Posterior vena cava (tissue), 2 donors: ENCODE data around the gene F12. TPM values are rescaled to one million over a fixed set of nuclear protein-coding genes. Genes with fewer than 3 reads are reported as not detected.
A peak's percentile ranks its signal among the peaks of the same experiment; 100 is the strongest.

ENCODE experiments used
- DNase-seq: peaks from one replicate; pipeline ENCODE4 v3.0.0-alpha.2; 2020; ENCODE audit warnings: low spot score
- intact Hi-C, 2 donors: fragments of 100-400 bp; cut with DNase I; formaldehyde crosslinking; loops; one replicate each; pipeline versions ENCODE4 v1.14.1 to v1.14.2; 2022 to 2023
- total RNA-seq, 2 donors: library from RNA; stranded (reverse); fragmentation: NEBNext Ultra II Directional; extraction: Animal tissue kit (Norgen Biotek cat#: 25700); gene quantifications; one replicate each; pipeline ENCODE4 v1.2.1, GENCODE V29; 2021
- donor health status: DM: yes; HTN: yes; CAD: no.
- donor health status: DM: yes; HTN: yes; CAD: no.

F12 gene
- total RNA-seq, 2 donors from 2014 or later, result 0.38 to 0.93 TPM

DNA sequence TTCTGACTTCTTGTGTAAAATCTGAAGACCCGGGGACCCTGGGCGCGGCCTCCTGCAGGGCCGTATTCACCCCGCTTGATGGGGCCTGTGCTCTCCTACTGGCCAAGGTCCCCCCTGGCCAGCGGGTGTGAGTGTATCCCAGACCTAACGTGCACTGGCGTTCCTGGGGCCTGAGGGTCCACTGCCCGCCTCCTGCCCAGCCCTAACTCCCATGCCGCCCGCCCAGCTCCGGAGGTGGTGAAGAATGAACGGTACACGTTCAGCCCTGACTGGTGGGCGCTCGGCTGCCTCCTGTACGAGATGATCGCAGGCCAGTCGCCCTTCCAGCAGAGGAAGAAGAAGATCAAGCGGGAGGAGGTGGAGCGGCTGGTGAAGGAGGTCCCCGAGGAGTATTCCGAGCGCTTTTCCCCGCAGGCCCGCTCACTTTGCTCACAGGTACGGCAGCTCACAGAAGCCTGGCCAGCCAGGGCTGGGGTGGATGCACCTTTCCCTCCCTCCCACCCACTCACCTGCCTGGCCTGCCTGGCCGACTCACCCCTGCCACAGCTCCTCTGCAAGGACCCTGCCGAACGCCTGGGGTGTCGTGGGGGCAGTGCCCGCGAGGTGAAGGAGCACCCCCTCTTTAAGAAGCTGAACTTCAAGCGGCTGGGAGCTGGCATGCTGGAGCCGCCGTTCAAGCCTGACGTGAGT is 26.6 kb upstream of the F12 start:
- DNase-seq, result peak; percentile 76
- intact Hi-C loops, result no loop called here

DNA sequence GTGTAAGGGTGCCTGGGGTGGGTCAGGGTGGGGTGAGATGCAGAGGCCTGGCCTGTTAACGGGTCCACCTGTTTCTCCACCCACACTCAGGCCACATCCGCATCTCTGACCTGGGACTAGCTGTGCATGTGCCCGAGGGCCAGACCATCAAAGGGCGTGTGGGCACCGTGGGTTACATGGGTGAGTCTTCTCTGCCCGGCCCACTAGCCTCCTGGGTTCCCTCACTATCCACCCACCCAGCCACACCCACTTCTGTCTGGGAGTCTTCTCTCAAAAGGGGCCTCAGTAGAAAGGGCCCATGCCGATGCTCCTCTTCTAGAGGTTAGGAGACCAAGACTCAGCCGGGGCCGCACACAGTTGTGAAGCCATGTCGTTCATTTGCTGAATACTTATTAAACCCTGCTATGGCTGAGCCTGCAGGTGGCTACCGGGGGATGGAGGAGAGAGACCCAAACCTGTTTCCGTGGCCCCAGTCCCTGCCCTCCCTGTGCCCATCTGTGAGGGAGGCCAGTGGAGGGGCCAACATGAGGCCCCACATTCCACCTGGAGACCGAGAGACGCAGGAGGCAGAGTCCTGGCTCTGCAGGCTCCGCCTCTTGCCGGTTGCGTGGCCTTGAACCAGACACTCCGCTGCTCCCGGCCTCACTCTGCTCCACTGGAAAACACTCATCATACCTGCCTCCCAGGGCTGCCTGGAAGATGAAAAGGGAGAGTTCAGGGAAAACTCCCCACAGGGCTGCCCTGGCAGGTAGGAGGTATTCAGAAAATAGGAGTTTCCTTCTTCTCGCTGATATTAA is 25.8 kb upstream of the F12 start:
- no peak for DNase-seq
- intact Hi-C loops, result no loop called here

DNA sequence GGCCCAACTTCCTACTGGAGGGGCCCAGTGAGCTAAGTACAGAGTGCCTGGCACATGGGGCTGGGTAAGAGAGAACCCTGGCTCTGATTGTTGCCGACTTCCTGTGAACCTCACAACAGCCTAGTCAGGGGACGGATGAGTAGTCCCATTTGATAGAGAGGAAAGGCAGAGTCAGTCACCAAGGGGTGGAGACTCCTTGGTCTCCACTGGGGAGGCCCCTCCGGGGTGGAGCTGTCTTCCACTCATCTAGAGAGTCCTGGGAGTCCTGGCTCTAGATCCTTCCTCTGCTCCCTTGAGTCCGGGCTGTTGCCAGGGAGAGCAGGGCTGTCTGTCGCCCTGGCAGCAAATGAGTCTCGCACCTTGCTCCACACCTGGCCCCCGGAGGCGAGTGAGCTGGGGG is 25.1 kb upstream of the F12 start:
- intact Hi-C loops, result no loop called here
- DNase-seq, result no peak

DNA sequence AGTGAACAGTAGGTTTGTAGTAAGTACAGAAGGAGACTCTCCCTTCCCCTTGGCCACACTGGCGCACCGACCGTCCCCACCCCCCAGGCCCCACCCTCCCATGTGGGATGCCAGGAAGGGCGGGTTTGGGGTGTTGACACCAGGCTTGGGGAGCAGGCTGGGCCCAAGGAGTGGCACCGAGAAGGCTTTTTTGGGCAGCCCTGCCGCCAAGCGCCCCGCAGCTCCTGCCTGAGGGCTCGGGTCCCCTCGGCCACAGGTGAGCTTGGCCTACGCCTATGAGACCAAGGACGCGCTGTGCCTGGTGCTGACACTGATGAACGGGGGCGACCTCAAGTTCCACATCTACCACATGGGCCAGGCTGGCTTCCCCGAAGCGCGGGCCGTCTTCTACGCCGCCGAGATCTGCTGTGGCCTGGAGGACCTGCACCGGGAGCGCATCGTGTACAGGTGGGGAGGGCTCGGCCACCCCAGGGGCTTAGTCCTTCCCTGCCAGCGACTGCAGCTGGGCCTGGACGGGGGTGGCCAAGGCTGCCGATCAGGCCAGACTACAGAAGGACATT is 24.4 kb upstream of the F12 start:
- peak; percentile 78 for DNase-seq
- intact Hi-C loops, result no loop called here

DNA sequence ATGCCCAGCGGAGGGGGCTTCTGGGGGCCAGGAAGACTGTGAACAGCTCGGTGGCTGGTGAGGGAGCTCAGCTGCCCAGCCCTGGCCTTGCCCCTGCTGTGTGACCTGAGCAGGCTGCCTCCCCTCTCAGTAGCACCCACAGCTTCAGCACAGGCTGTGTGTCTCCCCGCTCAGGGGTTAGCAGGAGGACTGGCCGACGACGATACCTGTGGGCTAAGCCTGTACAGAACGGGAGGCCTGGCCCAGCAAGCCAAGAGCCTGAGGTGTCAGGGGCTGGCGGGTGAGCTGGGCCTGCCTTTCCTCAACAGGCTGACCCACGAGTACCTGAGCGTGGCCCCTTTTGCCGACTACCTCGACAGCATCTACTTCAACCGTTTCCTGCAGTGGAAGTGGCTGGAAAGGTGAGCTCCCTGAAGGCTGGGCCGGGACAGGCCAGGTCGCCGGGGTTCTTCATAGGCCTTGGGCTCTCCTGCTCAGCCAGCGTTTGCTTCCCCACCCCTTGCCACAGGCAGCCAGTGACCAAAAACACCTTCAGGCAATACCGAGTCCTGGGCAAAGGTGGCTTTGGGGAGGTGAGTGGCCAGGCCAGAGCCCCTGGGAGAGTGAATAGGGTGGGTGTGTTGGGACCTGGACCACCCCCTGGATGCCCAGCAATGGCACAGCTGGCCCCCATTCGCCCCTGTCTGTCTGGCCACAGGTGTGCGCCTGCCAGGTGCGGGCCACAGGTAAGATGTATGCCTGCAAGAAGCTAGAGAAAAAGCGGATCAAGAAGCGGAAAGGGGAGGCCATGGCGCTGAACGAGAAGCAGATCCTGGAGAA is 23.7 kb upstream of the F12 start:
- no peak for DNase-seq
- intact Hi-C loops, result no loop called here

DNA sequence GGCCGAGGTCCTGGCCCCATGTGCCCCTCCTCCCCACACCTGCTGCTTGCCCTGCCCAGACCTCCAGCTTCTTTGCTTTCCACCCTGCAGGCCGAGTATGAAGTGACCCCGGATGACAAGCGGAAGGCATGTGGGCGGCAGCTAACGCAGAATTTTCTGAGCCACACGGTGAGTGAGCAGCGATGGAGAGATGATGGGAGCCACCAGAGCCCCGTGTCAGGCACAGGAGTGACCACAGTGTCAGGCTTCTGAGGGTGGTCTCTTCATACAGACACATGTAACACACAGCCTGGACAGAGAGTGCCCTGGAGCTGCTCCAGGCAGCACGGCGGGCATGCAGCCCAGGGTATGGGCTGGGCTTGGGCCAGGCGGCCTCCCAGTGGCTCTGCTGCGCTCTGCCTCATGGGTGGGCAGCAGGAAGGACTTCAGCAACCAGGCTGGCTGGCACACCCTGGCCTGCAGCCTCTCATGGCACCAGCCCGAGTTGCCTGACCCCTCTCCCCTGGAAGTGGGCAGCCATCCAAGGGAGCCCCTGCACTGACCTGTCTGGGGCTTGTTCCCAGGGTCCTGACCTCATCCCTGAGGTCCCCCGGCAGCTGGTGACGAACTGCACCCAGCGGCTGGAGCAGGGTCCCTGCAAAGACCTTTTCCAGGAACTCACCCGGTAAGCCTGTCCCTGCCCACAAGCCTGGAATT is 22.9 kb upstream of the F12 start:
- DNase-seq, result no peak
- intact Hi-C loops, result no loop called here

DNA sequence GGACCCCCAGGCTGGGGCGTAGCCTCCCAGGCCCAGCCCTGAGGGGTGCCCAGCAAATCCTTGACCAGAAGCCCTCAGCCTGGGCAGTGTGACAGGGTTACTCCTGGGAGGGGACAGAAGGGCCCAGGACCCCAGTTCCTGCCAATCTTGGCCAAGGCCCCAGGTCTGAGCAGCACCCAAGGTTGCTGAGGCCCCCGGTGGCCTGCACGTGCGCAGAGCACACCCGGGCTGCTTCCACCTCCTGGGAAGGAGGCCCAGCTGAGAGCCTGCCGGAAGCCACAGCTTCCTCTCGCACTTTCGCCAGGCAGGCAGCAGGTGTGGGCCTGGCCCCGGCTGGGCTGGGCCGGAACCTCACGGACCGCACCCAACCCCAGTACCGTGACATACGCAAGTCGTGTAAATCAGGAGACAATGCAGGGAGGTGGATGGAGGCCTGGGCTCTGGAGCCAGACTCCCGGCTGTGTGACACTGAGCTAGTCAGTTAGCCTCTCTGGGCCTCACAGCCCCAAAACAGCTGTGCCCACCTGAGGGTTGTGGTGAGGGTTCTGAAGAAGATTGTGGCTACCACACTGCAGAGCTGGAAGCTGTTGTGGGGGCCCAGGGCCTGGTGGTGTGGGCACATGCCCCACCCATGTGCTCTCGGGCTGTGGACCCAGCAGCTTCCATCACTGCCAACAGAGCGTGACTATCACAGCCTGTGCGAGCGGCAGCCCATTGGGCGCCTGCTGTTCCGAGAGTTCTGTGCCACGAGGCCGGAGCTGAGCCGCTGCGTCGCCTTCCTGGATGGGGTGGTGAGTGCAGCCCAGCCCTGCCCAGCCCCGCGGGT is 22.2 kb upstream of the F12 start:
- intact Hi-C loops, result no loop called here
- DNase-seq, result peak; percentile 86

DNA sequence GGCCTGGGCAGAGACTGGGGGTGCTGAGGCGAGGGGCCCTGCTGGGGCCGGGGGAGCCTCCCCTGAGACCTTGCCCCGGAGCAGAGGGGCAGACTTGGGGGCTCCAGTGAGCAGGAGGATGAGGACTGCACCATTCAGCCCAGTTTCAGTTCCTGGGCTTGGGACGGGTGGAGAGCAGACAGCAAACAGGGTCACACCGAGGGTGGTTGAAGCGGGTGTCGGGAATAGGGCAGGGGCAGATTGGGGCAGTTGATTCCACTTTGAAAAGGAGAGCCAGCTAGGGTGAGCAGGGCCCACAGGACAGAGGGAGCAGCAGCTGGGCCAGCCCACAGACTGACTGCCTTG is 21.6 kb upstream of the F12 start:
- intact Hi-C loops, result no loop called here
- DNase-seq, result no peak

DNA sequence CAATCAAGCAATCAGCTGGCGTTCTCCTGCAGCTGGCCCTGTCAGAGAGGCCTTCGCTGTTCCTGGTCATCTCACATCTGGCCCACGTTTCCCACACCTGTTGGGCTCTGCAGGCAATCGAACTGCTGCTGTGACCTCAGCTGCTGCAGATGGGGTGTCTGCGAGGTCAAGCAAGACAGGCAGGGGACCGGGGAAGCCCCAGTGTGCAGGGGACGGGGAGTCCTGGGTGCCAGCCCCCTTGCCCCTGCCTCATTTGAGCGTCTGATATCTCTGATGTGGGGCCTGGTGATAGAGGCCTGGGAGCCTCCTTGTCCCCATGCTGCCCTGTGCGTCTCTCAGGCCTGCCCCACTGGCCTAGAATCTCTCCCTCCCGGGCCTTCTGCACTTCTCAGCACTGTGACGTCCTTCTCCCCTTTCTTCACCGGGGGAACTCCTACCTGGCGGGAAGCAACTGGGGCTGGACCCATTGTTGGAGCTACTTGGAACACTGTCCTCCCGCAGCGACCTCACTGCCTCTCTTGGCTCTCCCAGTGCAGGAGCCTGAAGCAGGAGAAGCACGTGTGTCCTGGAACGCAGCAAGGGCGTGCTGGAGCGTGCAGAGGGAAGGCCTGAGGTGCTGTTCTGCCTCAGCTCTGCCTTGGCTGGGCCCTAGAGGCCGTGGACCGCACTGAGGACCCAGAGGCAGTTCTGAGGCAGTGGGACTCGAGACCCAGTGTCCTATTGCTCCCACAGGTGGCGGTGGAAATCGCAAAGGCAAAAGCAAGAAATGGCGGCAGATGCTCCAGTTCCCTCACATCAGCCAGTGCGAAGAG is 21.0 kb upstream of the F12 start:
- intact Hi-C loops, result no loop called here
- peak; percentile 71 for DNase-seq

DNA sequence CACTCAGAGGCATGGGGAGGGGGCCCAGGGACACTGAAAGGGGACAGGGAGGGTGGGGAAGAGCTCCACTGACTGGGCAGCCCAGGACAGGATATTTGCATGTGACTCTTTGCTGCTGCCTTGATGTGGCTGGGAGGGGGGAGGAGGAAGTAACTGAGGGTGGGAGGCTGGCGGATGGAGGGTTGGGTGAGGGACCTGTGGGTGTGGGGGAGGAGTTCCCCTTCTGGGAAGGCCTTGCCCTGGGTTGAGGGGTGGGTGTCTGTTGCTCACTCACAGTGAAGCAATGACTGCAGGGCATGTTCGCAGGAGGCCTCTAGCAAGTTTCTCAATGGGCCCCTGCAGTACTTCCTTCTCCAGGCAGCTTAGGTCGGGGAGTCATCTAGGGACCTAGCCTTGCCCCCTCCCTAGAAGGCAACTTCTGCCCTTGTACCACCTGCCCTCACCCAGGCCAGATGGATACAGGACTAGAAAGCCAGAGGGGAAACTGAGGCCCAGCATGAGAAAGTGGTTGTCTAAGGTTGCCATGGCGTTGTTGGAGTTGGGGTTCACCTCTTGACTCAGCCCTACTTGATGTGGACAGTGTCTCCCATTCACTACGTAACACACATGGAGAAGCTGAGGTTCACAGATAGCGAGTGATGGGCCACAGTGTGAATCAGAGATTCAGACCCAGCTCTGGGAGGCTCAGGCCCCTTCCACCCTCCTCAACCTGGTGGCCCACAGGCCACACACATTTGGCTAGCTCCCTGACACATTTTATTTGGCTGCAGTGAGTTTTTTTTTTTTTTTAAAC is 20.1 kb upstream of the F12 start:
- DNase-seq, result peak; percentile 93
- intact Hi-C loops, result no loop called here

DNA sequence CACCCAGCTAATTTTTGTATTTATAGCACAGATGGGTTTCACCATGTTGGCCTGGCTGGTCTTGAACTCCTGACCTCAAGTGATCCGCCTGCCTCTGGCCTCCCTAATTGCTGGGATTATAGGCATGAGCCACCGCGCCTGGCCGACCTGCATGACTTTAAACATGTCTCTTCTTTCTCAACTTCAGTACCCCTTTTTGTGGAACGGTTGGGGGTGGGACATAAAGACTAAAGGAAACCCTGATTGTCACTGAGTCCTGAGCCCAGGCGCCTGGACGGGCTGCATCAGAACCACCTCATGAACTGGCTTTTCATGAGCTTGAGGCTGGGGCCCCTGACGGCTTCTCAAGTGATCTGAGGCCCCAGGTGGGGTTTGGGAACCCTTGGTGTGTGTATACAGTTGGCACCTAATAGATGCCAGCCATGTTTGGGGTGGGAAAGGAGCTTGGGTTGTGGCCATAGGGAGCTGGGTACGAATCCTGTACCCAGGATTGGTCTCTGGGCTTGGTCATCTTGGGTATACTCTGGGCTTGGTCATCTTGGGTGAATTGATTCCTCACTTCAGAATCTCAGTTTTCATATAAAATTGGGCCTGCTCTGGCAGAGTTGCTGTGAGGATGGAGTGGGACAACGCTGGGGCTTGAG is 19.3 kb upstream of the F12 start:
- intact Hi-C loops, result no loop called here
- DNase-seq, result peak; percentile 67

DNA sequence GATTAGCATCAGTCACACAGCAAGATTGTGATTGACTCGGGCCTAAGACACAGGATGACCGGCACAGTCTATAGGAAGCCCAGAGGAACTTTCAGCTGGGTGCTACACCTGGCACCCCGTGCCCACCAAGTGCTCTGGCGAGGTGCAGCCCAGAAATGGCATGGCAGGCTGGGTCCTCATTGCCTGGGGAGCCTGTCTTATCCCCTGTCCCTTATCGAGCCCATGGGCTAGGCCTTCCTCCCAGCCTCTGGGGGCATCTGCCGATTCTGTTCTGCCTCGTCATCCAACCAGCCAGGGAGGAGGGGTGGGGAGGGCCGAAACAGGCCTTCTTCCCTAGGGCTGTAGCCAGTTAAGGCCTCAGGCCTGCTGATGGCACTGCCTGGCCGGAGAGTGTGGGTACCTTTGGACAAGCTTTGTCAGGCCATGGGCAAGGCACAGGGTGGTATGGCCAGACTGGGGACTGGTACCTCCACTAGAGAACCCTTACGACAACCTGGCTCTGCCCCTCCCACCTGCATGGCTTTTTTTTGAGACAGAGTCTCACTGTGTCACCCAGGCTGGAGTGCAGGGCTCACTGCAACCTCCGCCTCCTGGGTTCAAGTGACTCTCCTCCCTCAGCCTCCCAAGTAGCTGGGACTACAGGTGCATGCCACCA is 18.7 kb upstream of the F12 start:
- peak; percentile 82 for DNase-seq

DNA sequence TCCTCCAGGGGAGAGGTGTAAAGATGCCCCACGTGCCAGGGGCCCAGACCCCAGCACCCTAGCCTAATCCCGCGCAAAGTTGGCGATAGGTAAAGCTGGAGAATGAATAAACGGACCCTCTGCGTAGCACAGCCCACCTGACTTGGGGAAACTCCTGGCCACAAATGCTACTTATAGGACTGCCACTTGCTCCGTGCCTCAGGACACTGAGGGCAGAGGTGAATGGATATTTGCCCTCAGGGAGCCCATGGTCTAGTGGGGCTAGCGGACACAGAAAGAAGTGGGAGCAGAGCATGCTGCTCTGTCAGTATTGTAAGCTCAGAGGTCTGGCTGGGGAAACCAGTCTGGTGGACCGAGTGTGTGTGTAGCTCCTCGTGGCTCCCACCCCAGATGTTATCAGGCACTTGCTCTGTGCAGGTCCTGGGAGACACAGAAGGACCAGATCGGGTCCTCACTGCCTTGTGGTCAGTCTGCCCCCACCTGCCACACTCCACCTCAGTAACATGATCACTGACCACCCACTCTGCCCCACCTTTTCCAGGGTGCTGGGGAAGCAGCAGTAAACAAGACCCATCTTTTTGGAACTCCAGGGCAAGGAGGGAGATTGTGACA is 18.0 kb upstream of the F12 start:
- intact Hi-C loops, result no loop called here
- no peak for DNase-seq

More for the DNA sequence above, 18.7 kb upstream of the F12 start:
- intact Hi-C loops, result no loop called here

DNA sequence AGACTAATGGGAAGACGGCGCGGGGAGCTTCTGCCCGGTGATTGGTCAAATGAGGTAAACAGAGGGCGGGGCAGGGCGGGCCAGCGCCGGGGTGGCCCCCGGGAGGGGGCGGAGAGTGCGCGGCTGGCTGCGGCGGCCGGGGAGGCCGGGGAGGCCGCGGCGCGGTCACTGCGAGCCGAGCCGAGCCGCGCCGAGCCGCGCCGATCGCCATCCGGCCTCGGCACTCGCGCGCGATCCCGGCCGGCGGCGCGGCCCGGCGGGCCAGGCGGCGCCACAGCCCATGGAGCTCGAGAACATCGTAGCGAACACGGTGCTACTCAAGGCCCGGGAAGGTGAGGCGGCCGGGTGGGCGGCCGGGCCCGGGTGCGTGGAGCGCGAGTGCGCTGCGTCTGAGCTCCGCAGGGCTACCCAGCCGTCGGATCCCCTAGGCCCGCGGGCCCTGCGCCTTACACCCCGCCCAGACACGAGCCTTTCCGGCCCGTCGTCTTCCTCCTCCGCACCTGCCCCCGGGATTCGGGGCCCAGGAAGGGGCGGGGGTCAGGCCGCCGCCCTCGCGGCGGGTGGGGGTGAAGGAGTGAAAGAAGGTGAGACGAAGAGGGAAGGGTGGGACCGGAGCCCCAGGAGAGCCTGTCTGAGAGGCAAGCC is 17.3 kb upstream of the F12 start, which contains the start of gene GRK6:
Gene GRK6 (plus strand): TSS at position 111 of the 645 bp plus-strand sequence. CDS start 170 bp downstream, at position 281.
- intact Hi-C loops, result no loop called here
- DNase-seq, result peak; percentile 87
